Measurements from ENCODE around the gene COL25A1.

DNA sequence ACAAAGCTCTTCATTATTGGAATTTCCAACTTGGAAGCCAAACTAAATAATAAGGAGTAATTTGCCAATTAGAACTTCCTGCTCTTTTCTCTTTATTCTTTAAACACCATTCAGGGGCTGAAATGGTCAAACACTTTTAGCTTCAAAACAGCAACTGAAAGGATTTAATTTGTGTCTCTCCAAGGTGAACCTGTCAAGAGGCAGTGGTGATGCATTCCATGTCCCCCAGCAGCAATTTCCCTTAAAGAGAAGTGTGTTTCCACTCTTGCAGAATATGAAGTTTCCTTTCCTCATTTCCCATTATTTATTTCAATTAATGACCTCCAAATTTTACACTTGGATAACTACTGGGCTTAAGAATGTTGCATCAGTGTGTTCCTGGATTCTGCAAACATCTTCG is 156.0 kb downstream of the COL25A1 start:
- TF ChIP-seq, protein P1, sequence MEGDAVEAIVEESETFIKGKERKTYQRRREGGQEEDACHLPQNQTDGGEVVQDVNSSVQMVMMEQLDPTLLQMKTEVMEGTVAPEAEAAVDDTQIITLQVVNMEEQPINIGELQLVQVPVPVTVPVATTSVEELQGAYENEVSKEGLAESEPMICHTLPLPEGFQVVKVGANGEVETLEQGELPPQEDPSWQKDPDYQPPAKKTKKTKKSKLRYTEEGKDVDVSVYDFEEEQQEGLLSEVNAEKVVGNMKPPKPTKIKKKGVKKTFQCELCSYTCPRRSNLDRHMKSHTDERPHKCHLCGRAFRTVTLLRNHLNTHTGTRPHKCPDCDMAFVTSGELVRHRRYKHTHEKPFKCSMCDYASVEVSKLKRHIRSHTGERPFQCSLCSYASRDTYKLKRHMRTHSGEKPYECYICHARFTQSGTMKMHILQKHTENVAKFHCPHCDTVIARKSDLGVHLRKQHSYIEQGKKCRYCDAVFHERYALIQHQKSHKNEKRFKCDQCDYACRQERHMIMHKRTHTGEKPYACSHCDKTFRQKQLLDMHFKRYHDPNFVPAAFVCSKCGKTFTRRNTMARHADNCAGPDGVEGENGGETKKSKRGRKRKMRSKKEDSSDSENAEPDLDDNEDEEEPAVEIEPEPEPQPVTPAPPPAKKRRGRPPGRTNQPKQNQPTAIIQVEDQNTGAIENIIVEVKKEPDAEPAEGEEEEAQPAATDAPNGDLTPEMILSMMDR (IDR thresholded peaks at IDR 0.05; ENCODE audit: poor library complexity) = no peak
- TF ChIP-seq EZH2 (IDR thresholded peaks at IDR 0.05; ENCODE audit: borderline replicate concordance) (no peak), EZH2phosphoT487 (IDR thresholded peaks at IDR 0.05; ENCODE audit: low read depth, severe bottlenecking, unreplicated experiment) (no peak)

Measured in hepatocyte (in vitro differentiated cells).